ENCODE measurements around the gene ECE1. TPM values are rescaled to one million over a fixed set of nuclear protein-coding genes. Genes with fewer than 3 reads are reported as not detected.
"Not testable (repeated sequence)": the region's sequence is repeated elsewhere in the genome, so short reads cannot be mapped to it uniquely, and the experiment has no call there.

Gene ECE1
- total RNA-seq, 2 experiments from 2014 or later = 80.9 to 82.3 TPM

GRCh38 chr1:21232044-21232443 lies 58.2 kb downstream of the ECE1 start:
- POLR2A ChIA-PET = no interaction called here
- CTCF ChIA-PET = interaction anchor here (0.6 to 4.6 kb wide), 13 partner anchors 8 to 287 kb away, joined by 3 to 43 read pairs (median 4); no protein-coding TSS in a partner anchor

- ChIA-PET CTCF (no interaction called here), POLR2A (no interaction called here)
Observed at GRCh38 chr1:21229246-21230000, 60.8 kb downstream of the ECE1 start.

DNA sequence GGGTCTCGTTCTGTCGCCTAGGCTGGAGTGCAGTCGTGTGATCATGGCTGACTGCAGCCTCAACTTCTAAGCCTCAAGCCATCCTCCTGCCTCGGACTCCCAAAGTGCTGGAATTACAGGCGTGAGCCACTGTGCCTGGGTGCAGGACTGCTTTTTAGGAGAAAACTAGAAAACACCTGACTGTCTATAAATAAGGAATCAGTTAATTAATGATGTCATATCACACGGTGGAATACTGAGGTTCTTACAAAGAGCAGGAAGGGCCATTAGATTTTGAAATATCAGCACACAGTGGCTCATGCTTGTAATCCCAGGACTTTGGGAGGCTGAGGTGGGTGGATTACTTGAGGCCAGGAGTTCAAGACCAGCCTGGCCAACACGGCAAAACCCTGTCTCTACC lies 62.0 kb downstream of the ECE1 start:
- CTCF ChIA-PET = interaction anchor here (0.7 kb wide), 1 partner anchor 514 kb away, joined by 3 read pairs; no protein-coding TSS in a partner anchor
- POLR2A ChIA-PET = interaction anchor here (0.7 kb wide), 1 partner anchor 1427 kb away, joined by 5 read pairs; no protein-coding TSS in a partner anchor

GRCh38 chr1:21225065-21225464 lies 65.2 kb downstream of the ECE1 start:
- CTCF ChIA-PET = interaction anchor here (1.0 to 3.9 kb wide), 2 partner anchors 9 to 45 kb away, joined by 4 to 20 read pairs; no protein-coding TSS in a partner anchor
- POLR2A ChIA-PET = no interaction called here

DNA sequence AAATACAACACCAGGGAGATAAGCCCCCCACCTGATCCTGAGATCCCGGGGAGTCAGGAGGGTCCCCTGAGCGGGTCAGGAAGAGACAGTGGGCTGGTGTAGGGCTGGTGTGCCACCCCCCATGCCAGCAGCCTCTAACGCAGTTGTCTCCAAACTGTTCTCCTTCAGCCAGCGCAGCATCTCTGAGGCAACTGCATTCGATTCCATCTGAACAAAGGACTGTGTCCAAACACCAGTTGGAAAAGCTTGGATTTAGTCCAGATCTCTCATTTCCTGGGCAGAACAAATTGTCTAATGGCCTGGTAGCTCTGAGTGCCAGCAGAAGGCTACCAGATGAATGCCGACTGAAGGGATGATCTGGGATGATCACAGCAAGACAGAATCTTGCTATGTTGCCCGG lies 69.4 kb downstream of the ECE1 start:
- POLR2A ChIA-PET = no interaction called here
- CTCF ChIA-PET = no interaction called here

GRCh38 chr1:21219674-21220073 lies 70.6 kb downstream of the ECE1 start:
- ChIA-PET CTCF (no interaction called here), POLR2A (no interaction called here)

DNA sequence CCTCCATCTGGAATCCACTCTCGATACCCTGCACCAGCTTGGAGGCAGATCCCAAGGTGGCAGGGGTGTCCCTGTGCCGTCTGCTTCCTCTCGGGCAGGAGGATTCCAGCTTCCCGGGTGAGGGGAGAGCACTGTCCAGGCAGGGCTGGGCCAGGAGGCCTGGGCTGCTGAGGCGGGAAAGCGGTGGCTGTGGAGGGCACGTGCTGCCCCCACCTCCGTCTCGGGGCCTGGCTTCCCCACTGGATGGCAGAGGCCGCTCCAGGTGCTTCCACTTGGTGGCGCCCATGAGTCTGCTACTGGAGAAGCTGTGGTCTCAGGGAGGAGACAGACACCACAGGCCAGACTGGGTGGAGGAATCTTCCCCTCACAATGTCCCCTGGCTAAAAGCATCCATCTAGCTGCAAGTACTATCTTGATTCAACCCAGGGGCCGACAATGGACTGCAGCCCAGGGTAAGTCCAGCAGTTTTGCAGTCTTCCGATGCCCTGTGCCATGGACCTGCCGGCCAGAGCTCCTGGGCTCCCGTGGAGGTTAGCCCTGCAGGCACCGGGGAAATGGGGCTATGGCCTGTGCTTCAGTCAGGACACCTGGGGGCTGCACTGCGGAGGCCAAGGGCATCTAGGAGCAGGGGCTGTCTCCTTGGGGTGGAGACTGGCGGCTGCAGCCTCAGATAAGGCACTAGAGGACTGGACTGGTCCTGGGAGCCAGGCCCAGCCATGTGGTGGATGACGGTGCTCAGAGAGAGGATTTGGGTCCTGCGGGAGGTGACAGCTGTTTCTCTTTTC lies 72.3 kb downstream of the ECE1 start:
- ChIA-PET POLR2A (no interaction called here), CTCF (interaction anchor here (0.6 to 2.6 kb wide), 9 partner anchors 14 to 1139 kb away, joined by 3 to 20 read pairs (median 3); no protein-coding TSS in a partner anchor)

GRCh38 chr1:21216835-21217811 lies 73.1 kb downstream of the ECE1 start:
- POLR2A ChIA-PET = no interaction called here
- CTCF ChIA-PET = interaction anchor here (0.6 to 2.6 kb wide), 9 partner anchors 14 to 520 kb away, joined by 3 to 20 read pairs (median 4); no protein-coding TSS in a partner anchor

- ChIA-PET CTCF (interaction anchor here (0.5 to 0.7 kb wide), 2 partner anchors 192 to 1588 kb away, joined by 4 read pairs; no protein-coding TSS in a partner anchor), POLR2A (no interaction called here)
Observed at GRCh38 chr1:21212126-21212525, 78.1 kb downstream of the ECE1 start.

- CTCF ChIA-PET, POLR2A ChIA-PET: not testable (repeated sequence)
Observed at GRCh38 chr1:21208137-21208700, 82.0 kb downstream of the ECE1 start.

DNA sequence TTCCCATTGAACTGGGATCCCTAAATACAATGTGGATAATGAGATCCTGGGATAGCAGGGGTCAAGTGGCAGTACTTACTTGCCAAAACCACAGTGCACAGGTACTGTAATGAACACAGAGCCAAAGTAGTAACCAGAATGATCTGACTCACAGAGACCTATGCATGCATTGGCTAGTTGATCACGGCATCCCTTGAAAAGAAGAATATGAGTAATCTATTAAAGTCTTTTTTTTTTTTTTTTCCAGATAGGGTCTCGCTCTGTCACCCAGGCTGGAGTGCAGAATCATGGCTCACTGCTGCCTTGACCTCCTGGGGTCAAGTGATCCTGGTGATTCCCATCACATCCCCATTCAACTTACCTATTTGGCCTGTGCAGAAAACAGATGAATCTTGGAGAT lies 84.1 kb downstream of the ECE1 start:
- CTCF ChIA-PET = no interaction called here
- POLR2A ChIA-PET = no interaction called here

GRCh38 chr1:21205416-21205815 lies 84.8 kb downstream of the ECE1 start:
- POLR2A ChIA-PET = no interaction called here
- CTCF ChIA-PET = no interaction called here

DNA sequence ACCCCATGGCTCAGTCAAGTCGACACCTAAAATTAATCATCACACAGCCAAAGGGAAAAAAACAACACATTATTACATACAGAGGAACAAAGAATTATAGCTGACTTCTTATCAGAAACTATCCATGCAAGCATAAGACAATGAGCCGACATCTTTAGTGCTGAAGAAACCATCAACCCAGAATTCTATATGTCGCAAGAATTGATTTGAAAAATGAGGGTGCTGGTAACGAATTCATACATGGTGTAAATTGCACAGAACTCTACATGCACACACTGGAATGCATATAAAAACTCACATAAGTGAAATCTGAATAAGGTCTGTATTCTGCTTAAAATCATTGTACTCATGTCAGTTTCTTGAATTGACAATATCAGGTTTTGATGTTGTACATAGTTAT lies 88.6 kb downstream of the ECE1 start:
- ChIA-PET POLR2A (no interaction called here), CTCF (interaction anchor here (0.7 to 0.9 kb wide), 2 partner anchors 160 to 505 kb away, joined by 3 read pairs; no protein-coding TSS in a partner anchor)

- CTCF ChIA-PET = interaction anchor here (0.7 to 1.1 kb wide), 3 partner anchors 16 to 504 kb away, joined by 3 read pairs; no protein-coding TSS in a partner anchor
- POLR2A ChIA-PET = not testable (repeated sequence)
Observed at GRCh38 chr1:21201238-21201637, 89.0 kb downstream of the ECE1 start.

DNA sequence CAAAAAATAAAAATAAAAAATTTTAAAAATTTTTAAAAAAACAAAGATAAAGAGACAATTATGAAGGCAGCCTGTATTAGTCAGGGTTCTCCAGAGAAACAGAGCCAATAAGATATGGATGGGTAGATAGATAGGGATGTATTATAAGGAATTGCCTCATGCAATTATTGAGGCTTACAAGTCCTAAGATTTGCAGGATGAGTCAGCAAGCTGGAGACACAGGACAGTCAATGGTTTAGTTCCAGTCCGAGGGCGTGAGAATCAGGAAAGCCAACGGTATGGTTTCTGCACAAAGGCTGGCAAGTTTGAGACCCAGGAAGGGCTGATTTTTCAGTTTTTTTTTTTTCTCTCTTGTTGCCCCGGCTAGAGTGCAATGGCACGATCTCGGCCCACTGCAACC lies 89.5 kb downstream of the ECE1 start:
- ChIA-PET CTCF (interaction anchor here (0.7 to 1.1 kb wide), 3 partner anchors 17 to 504 kb away, joined by 3 read pairs; no protein-coding TSS in a partner anchor), POLR2A (no interaction called here)

- ChIA-PET CTCF (interaction anchor here (0.6 kb wide), 1 partner anchor 14 kb away, joined by 5 read pairs; no protein-coding TSS in a partner anchor), POLR2A (no interaction called here)
Observed at GRCh38 chr1:21198929-21199328, 91.3 kb downstream of the ECE1 start.

DNA sequence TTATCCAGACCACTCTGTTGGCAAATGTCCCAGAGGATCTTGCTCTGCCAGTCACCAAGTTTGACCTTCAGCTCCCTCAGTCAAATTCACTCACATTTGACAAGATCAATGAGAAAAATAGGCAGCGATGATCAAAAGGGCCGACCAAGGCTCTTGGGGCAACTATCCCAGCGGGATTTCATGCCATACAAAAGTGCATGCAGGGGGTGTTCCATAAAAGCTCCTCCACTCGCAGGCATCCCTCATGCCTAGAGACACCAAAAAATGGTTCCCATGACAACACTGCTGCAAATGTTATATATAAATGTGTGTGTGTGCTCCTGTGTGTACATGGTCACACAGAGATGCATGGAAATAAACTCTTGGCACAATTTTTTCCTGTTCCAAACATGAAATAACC lies 97.4 kb downstream of the ECE1 start:
- ChIA-PET POLR2A (no interaction called here), CTCF (interaction anchor here (3.4 kb wide), 1 partner anchor 495 kb away, joined by 23 read pairs; no protein-coding TSS in a partner anchor)

DNA sequence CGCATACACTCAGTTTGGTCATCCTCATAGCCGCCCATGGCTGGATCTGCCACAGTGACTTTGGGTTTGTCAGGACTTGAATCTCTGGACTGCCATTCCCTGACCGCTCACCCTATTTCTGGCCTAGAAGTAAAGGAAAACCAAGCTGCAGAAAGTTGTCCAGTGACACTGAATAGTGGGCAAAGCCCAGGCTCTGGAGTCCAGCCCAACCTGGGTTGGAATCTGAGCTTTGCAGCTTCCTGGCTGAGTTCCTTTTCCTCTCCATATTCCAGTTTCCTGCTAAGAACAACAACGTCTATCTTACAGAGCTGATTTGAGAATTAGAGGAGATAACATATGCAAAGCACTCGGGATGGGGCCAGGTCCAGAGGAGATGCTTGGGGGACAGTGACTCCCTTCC lies 98.0 kb downstream of the ECE1 start:
- ChIA-PET POLR2A (no interaction called here), CTCF (interaction anchor here (1.2 kb wide), 1 partner anchor 496 kb away, joined by 4 read pairs; no protein-coding TSS in a partner anchor)

- CTCF ChIA-PET = interaction anchor here (0.6 to 0.9 kb wide), 2 partner anchors 15 to 760 kb away, joined by 3 read pairs; no protein-coding TSS in a partner anchor
- POLR2A ChIA-PET = not testable (repeated sequence)
Observed at GRCh38 chr1:21190771-21191170, 99.5 kb downstream of the ECE1 start.
